Astrocyte of the spinal cord (primary cell): Measurements from ENCODE around the gene CHAC2.
A peak's percentile ranks its signal among the peaks of the same experiment; 100 is the strongest.
"Not testable (repeated sequence)": the region's sequence is repeated elsewhere in the genome, so short reads cannot be mapped to it uniquely, and the experiment has no call there.

Experiments used
- DNase-seq: peaks from one replicate; pipeline ENCODE4 v3.0.0; 2011; ENCODE audit warnings: low read depth, low spot score
- H3K4me3 ChIP-seq: 2 replicates; pipeline ENCODE4 v1.5.1; 2011; ENCODE audit warnings: low read depth, mild to moderate bottlenecking, low read length, moderate library complexity
- CTCF ChIP-seq: IDR thresholded peaks from 2 replicates; pipeline ENCODE4 v1.5.1; 2012; ENCODE audit warnings: low read depth, mild to moderate bottlenecking, low read length, inconsistent platforms
- in situ Hi-C: cut with HindIII; loops from 2 replicates; pipeline ENCODE4 v1.10.0; 2017; ENCODE audit warnings: low sequenced_read_pairs

Gene CHAC2

GRCh38 chr2:53767405-53768241 lies at the start of gene CHAC2:
CHAC2 (plus strand) TSS chr2:53767804; CDS start chr2:53767887, 83 bp downstream.
- peak; percentile 88 for DNase-seq
- in situ Hi-C loops = no loop called here
- peak; percentile 38 for TF ChIP-seq CTCF
- H3K4me3 ChIP-seq = peak within 1 kb of the TSS; percentile 88

DNA sequence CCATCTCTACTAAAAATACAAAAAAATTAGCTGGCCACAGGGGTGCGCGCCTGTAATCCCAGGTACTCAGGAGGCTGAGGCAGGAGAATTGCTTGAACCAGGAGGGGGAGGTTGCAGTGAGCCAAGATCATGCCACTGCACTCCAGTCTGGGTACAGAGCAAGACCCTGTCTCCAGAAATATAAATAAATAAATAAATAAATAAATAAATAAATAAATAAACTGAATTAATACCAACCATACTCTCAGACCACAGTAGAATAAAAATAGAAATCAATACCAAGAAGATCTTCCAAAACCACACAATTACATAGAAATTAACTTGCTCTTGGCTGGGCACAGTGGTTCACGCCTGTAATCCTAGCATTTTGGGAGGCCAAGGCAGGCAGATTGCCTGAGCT lies 46.7 kb upstream of the CHAC2 start:
- in situ Hi-C loops, H3K4me3 ChIP-seq, DNase-seq: not testable (repeated sequence)

- in situ Hi-C loops = no loop called here
- H3K4me3 ChIP-seq = no peak overlapping the region
- DNase-seq = peak; percentile 58
- TF ChIP-seq CTCF = no peak
These were observed 43.1 kb upstream of the CHAC2 start for GRCh38 chr2:53724536-53724935.

- no peak overlapping the region for H3K4me3 ChIP-seq
- TF ChIP-seq CTCF = no peak
- in situ Hi-C loops = no loop called here
- no peak for DNase-seq
These were observed 41.9 kb upstream of the CHAC2 start for GRCh38 chr2:53725662-53726061.

DNA sequence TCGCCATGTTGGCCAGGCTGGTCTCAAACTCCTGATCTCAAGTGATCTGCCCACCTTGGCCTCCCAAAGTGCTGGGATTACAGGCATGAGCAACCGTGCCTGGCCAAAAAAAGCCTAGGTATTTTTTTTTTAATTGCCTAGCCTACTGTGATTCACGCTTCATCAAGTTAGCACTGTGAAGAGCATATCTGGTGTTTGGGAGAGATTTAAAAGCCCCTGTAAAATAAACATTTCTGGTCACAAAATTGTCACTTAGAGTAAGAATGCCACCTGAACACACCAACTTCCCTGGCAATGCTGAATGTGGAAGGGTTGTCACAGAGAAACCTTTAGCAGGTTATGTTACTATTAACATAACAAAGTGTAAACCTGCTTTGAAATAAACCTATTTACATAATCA lies 39.7 kb upstream of the CHAC2 start:
- in situ Hi-C loops = no loop called here
- DNase-seq = no peak
- H3K4me3 ChIP-seq = no peak overlapping the region
- TF ChIP-seq CTCF = no peak

DNA sequence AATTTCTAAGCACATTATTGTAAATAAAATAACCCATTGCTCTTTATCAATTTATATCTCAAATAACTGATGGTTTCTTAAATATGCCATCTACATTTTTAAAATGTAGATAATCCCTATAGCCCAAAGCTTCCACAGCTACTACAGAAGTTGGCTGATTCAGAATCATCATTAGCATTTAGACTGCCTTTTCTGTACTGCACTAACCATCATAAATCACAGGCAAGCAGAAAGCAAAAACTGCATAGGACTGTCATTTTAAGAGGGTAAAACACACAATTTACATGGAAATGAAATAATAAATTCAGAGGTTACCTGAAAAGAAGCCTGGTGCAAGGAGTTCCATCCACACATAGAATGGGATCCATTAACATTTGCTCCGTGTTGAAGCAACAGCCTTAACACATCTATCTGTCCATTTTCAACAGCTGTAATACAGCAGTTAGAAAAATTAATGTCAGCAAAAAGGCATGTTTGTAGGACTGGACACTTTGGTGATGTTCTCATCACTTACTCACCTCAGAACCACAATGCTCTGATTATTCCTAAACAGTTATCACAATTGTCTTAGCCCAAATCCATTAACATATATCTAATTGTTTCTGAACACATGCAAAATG lies 38.4 kb upstream of the CHAC2 start:
- no peak for DNase-seq
- H3K4me3 ChIP-seq = no peak overlapping the region
- no peak for TF ChIP-seq CTCF
- in situ Hi-C loops = no loop called here

DNA sequence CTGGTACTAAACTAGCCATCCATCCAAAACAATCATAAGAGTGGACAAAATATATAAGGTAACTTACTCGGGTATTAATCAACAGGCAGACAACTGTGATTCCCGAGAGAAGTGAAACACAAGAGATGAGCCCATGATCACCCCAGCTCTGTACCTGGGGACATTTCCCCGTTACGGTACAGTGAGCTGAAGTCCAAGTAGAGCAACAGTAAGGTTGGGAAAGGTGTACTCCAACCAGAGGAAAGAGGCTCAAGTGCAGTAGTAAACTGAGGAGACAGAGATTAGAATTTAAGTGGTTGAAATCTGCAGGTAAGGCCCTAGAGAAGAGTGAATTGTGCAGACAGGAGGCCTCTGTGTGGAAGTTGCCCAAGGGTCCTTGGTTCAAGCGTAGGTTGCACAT lies 30.5 kb upstream of the CHAC2 start:
- H3K4me3 ChIP-seq = no peak overlapping the region
- in situ Hi-C loops = no loop called here
- no peak for TF ChIP-seq CTCF
- no peak for DNase-seq
